PC-9 (cell line): ENCODE measurements around the gene DMBT1. TPM values are rescaled to one million over a fixed set of nuclear protein-coding genes. Genes with fewer than 3 reads are reported as not detected.

Source experiments
- BruUV-seq: library from RNA; stranded (reverse); fragments of 400-500 nt; replicated peaks from 2 replicates; lab custom pipeline; 2021; lab: Mats Ljungman, UMichigan
- CTCF ChIA-PET: fragments of 300-600 bp; sonication (Branson Sonifier 250); formaldehyde crosslinking; loops from one replicate; lab custom pipeline; 2022; ENCODE audit warnings: antibody characterized with exemption; lab: Charles Lee
- POLR2A ChIA-PET: fragments of 300-600 bp; sonication (Branson Sonifier 250); formaldehyde crosslinking; loops from one replicate; lab custom pipeline; 2022; ENCODE audit warnings: antibody characterized with exemption; ENCODE audit not compliant: unreplicated experiment; lab: Charles Lee
- DNase-seq, 2 experiments: peaks; one replicate each; pipeline versions ENCODE4 v3.0.0 to v3.0.0-alpha.2; 2015 to 2022; ENCODE audit warnings: mixed read lengths in 1 of 2
- H2AFZ ChIP-seq: fragments of 200-600 bp; sonication (generic); 2 replicates; pipeline ENCODE4 v1.8.1; 2017; ENCODE audit warnings: antibody characterized with exemption
- H3F3A ChIP-seq: fragments of 200-600 bp; sonication (generic); 2 replicates; pipeline ENCODE4 v1.8.1; 2017; ENCODE audit warnings: antibody characterized with exemption, mild to moderate bottlenecking, low read depth; ENCODE audit not compliant: insufficient read depth
- H3K27ac ChIP-seq: fragments of 200-600 bp; sonication (generic); 2 replicates; pipeline ENCODE4 v1.6.1; 2016; ENCODE audit warnings: mixed run types
- H3K27me3 ChIP-seq: fragments of 200-600 bp; sonication (generic); 2 replicates; pipeline ENCODE4 v1.6.1; 2016; ENCODE audit warnings: low read depth, mixed run types; ENCODE audit not compliant: insufficient read depth
- H3K36me3 ChIP-seq: fragments of 200-600 bp; sonication (generic); 2 replicates; pipeline ENCODE4 v1.6.1; 2016; ENCODE audit warnings: low read depth, mixed run types
- H3K4me1 ChIP-seq: fragments of 200-600 bp; sonication (generic); replicated peaks from 2 replicates; pipeline ENCODE4 v1.6.1; 2016; ENCODE audit warnings: mixed run types; ENCODE audit not compliant: insufficient read depth
- H3K4me2 ChIP-seq: fragments of 200-600 bp; sonication (generic); 2 replicates; pipeline ENCODE4 v1.6.1; 2017; ENCODE audit warnings: mixed run types
- H3K4me3 ChIP-seq: fragments of 200-600 bp; sonication (generic); 2 replicates; pipeline ENCODE4 v1.6.1; 2016; ENCODE audit warnings: mixed run types
- H3K79me2 ChIP-seq: fragments of 200-600 bp; sonication (generic); 2 replicates; pipeline ENCODE4 v1.6.1; 2017; ENCODE audit warnings: low read depth, mixed run types
- H3K9me2 ChIP-seq: fragments of 200-600 bp; sonication (generic); 2 replicates; pipeline ENCODE4 v1.8.1; 2017; ENCODE audit warnings: mild to moderate bottlenecking; ENCODE audit not compliant: insufficient read depth
- H3K9me3 ChIP-seq: fragments of 200-600 bp; sonication (generic); 2 replicates; pipeline ENCODE4 v1.8.1; 2016; ENCODE audit warnings: low read depth; ENCODE audit not compliant: insufficient read depth
- H4K20me1 ChIP-seq: fragments of 200-600 bp; sonication (generic); 2 replicates; pipeline ENCODE4 v1.8.1; 2017; ENCODE audit not compliant: insufficient read depth
- CTCF ChIP-seq: fragments of 200-600 bp; sonication (generic); conservative IDR thresholded peaks from 2 replicates; pipeline ENCODE4 v1.6.1; 2017; ENCODE audit warnings: mixed run types, antibody characterized with exemption, mild to moderate bottlenecking, moderate library complexity
- EZH2 ChIP-seq: fragments of 200-600 bp; sonication (generic); IDR thresholded peaks from 2 replicates; pipeline ENCODE4 v1.8.0; 2017; ENCODE audit warnings: antibody characterized with exemption, low read depth
- intact Hi-C: fragments of 100-400 bp; cut with micrococcal nuclease; formaldehyde crosslinking; loops from one replicate; pipeline ENCODE4 v1.10.0; 2022; ENCODE audit not compliant: unreplicated experiment
- total RNA-seq: library from RNA; stranded (reverse); gene quantifications from 2 replicates; pipeline ENCODE4 v1.2.3, GENCODE V29; 2021

Gene DMBT1
- total RNA-seq, 1 experiment from 2014 or later = 0.98 TPM

DNA sequence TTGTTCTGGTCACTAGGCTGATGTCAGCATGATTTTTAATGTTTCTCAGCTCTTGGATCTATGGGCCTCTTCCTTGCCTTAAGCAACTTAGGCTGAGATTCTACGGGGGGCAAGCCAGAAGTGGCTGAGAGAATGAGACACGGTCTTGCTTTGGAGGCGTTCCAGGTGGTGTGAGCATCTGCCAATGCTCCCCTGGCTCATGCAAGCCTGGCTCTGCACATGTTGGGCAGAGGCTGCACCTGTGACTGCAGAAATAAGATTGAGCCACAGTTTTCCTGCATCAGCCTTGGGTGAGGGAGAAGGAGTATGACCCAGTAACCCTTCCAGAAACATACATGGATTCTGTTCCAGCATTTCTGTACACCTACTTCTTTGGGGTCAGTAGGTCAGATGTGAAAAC lies 97.2 kb downstream of the DMBT1 start:
- intact Hi-C loops = no loop called here

DNA sequence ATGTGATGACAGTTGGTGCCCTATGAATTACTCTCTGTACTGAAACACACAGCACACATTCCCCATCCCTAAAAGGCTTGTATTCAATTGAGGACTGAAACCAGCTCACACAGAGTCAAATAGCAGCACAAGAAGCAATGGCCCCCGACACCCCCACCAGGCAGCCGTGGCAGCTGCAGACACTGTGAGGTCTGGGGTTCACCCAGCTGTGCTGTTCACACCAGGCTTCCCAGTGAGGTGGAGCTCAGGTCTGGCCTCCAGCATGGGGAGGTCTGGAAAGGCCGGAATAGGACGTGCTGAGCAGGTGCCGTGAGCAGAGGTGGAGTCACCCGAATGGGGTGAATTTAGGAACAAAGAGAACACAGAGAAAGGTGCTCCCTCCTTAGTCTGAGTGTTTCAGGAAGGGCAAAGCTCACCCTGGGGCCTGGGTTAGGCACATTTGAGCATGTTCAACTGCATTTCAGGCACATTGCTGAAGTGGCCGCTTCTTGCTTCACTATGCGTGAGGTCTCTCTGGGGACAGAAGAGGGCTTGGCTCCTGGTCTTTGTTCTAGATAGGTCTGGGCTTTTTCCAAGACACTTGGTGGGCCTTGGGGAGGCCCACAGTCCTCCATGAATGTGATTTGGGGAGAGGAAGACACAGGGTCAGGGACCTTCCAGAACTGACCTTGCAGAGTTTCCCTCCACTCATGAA lies 97.9 kb downstream of the DMBT1 start:
- no TSS peak for BruUV-seq
- ChIA-PET POLR2A (no interaction called here), CTCF (no interaction called here)
- TF ChIP-seq CTCF (no peak), EZH2 (no peak)
- Histone ChIP-seq H3K36me3 (no peaks in the 10 kb centered on the region), H3K9me2 (no peaks in the 10 kb centered on the region), H3K79me2 (no peaks in the 10 kb centered on the region), H3K4me3 (no peak overlapping the region), H3K4me1 (no peaks in the 10 kb centered on the region), H3F3A (no peaks in the 10 kb centered on the region), H2AFZ (no peak overlapping the region), H3K4me2 (no peak overlapping the region), H3K27me3 (peaks cover 75% of the 10 kb centered on the region), H4K20me1 (no peaks in the 10 kb centered on the region), H3K9me3 (no peaks in the 10 kb centered on the region), H3K27ac (no peak overlapping the region)
- intact Hi-C loops = no loop called here
- DNase-seq = no peak

More for the DNA sequence above, 97.2 kb downstream of the DMBT1 start:
- H3K4me2 ChIP-seq = no peak overlapping the region
- no peak overlapping the region for H2AFZ ChIP-seq
- ChIA-PET CTCF (interaction anchor here (0.6 kb wide), 1 partner anchor 198 kb away, joined by 4 read pairs; no protein-coding TSS in a partner anchor), POLR2A (no interaction called here)
- H3F3A ChIP-seq = no peaks in the 10 kb centered on the region
- H3K27ac ChIP-seq = no peak overlapping the region
- no peaks in the 10 kb centered on the region for H3K9me3 ChIP-seq
- H3K36me3 ChIP-seq = no peaks in the 10 kb centered on the region
- TF ChIP-seq EZH2 (no peak), CTCF (no peak)
- H3K4me1 ChIP-seq = no peaks in the 10 kb centered on the region
- no peaks in the 10 kb centered on the region for H3K9me2 ChIP-seq
- H3K27me3 ChIP-seq = peaks cover 69% of the 10 kb centered on the region
- BruUV-seq = no TSS peak
- H3K79me2 ChIP-seq = no peaks in the 10 kb centered on the region
- no peak overlapping the region for H3K4me3 ChIP-seq
- no peak for DNase-seq
- H4K20me1 ChIP-seq = no peaks in the 10 kb centered on the region

GRCh38 chr10:122659126-122659525 lies 98.6 kb downstream of the DMBT1 start:
- Histone ChIP-seq H3K4me1 (no peaks in the 10 kb centered on the region), H3K27me3 (peaks cover 76% of the 10 kb centered on the region), H3K9me3 (no peaks in the 10 kb centered on the region), H3K79me2 (no peaks in the 10 kb centered on the region), H3K27ac (no peak overlapping the region), H3F3A (no peaks in the 10 kb centered on the region), H3K36me3 (no peaks in the 10 kb centered on the region), H2AFZ (no peak overlapping the region), H3K9me2 (no peaks in the 10 kb centered on the region), H4K20me1 (no peaks in the 10 kb centered on the region), H3K4me2 (no peak overlapping the region), H3K4me3 (no peak overlapping the region)
- POLR2A ChIA-PET = no interaction called here
- no peak for TF ChIP-seq CTCF
- no peak for TF ChIP-seq EZH2
- no peak for DNase-seq
- CTCF ChIA-PET = no interaction called here
- intact Hi-C loops = no loop called here
- BruUV-seq = no TSS peak
